Right ventricle myocardium superior (tissue), 1 donor: ENCODE data around the gene SLC22A5. TPM values are rescaled to one million over a fixed set of nuclear protein-coding genes. Genes with fewer than 3 reads are reported as not detected.
"Not testable (repeated sequence)": the region's sequence is repeated elsewhere in the genome, so short reads cannot be mapped to it uniquely, and the experiment has no call there.

Source experiments
- ATAC-seq: fragments of 200-7000 bp; cut with Tn5 transposase; one replicate; pipeline ENCODE4 v1.9.1; 2020; ENCODE audit warnings: mild to moderate bottlenecking; ENCODE audit not compliant: poor library complexity
- DNase-seq: peaks from one replicate; pipeline ENCODE4 v3.0.0-alpha.2; 2020
- intact Hi-C: fragments of 100-400 bp; cut with DNase I; formaldehyde crosslinking; loops from one replicate; pipeline ENCODE4 v1.11.2; 2022
- microRNA-seq: library from miRNA; unstranded; fragments of <30 nt; microRNA quantifications from one replicate; pipeline ENCODE4 v1.2.0, GENCODE V29; 2020
- total RNA-seq: library from RNA; stranded (reverse); fragmentation: NEBNext Ultra II Directional; extraction: Animal tissue kit (Norgen Biotek cat#: 25700); gene quantifications from one replicate; pipeline ENCODE4 v1.2.1, GENCODE V29; 2021
- donor health status: DM: no; HTN: yes; CAD: no; lungs with severe emphysema.

The SLC22A5 gene
- total RNA-seq, 1 donor from 2014 or later = 22.7 TPM

DNA sequence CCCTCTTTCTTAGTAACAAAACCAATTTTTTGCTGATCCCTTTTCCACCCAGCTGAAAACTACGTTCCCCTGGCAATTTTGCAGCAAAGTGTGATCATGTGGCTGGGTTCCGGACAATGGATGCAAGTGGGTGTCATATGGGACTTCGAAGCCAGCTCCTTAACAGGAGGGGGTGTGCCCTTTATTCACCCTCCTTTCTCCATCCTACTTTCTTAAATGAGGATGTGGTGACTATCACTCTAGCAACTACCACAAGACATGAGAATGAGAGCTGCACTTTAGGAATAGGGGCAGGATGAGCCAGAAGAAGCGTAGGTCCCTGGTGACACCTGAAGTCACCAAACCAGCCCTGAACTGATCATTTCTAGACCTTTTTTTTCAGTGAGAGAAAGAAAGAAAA lies 62.1 kb downstream of the SLC22A5 start:
- intact Hi-C loops = no loop called here
- ATAC-seq (no peak), DNase-seq (no peak)

GRCh38 chr5:132433141-132433540 lies 63.6 kb downstream of the SLC22A5 start:
- ATAC-seq (no peak), DNase-seq (no peak)
- intact Hi-C loops = no loop called here

GRCh38 chr5:132434416-132435286 lies 65.1 kb downstream of the SLC22A5 start:
- intact Hi-C loops = no loop called here
- ATAC-seq = peak; percentile 8
- no peak for DNase-seq

DNA sequence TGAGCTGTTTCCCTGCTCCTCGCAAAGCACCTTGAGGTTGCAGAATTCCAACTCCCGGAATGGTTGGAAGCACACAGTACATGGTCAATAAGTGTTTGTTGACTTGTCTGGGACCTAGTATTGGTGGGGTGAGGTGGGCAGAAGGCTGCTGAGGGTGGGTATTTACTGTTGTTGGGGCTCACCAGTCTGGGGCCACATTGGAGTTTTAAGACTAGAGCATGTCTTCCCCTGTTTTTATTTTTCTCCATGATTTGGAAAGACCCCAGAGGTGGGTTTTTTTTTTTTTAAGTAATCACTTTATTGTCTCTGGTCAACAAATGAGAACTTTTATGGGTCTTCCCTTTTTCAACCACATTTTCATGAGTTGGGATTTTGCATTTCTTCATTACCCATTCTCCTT lies 65.9 kb downstream of the SLC22A5 start:
- ATAC-seq = no peak
- intact Hi-C loops = no loop called here

GRCh38 chr5:132435886-132436285 lies 66.4 kb downstream of the SLC22A5 start:
- no peak for ATAC-seq
- intact Hi-C loops = no loop called here

More for the DNA sequence above, 65.9 kb downstream of the SLC22A5 start:
- no peak for DNase-seq

GRCh38 chr5:132436936-132437335 lies 67.4 kb downstream of the SLC22A5 start:
- DNase-seq (no peak), ATAC-seq (no peak)
- intact Hi-C loops = no loop called here

More at GRCh38 chr5:132435886-132436285, 66.4 kb downstream of the SLC22A5 start:
- no peak for DNase-seq

DNA sequence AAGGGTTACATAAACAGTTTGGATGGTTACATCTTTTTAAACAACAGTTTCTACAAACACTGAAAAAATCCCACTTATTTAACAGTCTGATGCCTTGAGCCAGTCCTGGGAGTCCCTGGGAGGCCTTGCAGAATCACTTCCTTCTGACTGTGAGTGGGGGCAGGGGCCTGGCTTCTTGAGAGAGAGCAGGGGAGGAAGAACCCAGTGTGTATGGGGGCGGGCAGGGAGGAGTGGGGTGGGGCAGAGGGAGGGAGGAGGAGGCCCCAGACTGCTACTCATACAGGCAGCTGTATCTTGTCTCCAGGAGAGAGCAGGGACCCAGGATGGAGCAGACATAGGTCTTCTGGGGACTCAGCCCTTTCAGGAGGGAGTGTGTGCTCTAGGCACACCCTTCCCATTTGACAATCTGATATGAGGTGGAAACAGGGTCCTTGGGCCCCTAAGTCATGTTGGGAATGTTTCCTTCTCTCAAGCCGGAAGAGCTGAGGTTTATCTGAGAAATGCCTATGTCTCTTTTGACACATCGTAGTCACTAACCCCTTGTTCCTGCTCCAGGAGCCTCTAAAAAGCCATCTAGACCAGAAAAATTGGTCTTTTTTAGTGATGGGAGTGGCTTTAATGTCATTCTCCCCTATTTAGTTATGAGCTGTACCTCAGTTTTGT lies 68.2 kb downstream of the SLC22A5 start:
- peak; percentile 86 for DNase-seq
- peak; percentile 57 for ATAC-seq
- intact Hi-C loops = no loop called here

DNA sequence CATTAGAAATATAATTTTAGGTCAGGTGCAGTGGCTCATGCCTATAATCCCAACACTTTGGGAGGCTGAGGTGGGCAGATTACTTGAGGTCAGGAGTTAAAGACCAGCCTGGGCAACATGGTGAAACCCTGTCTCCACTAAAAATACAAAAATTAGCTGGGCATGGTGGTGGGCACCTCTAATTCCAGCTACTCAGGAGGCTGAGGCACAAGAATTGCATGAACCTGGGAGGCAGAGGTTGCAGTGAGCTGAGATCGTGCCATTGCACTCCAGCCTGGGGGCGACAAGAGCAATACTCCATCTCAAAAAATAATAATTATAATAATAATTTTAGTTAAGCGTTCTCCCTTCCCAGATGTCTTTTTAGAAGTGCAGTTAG lies 68.7 kb downstream of the SLC22A5 start:
- ATAC-seq, DNase-seq, intact Hi-C loops: not testable (repeated sequence)

GRCh38 chr5:132438917-132439316 lies 69.4 kb downstream of the SLC22A5 start:
- DNase-seq (no peak), ATAC-seq (peak; percentile 32)
- intact Hi-C loops = no loop called here

- peak; percentile 88 for ATAC-seq
- intact Hi-C loops = no loop called here
- peak; percentile 84 for DNase-seq
Measured at GRCh38 chr5:132439521-132440089, 70.1 kb downstream of the SLC22A5 start.

- ATAC-seq (no peak), DNase-seq (no peak)
- intact Hi-C loops = no loop called here
Measured at GRCh38 chr5:132444061-132444460, 74.6 kb downstream of the SLC22A5 start.

Small RNA genes lying within 50 kb of the gene (microRNA-seq; reads per million reads assigned to microRNA genes)
- not detected for gene MIR3936

Other genes with a start within 250 kb of the SLC22A5 start
- gene P4HA2, start 141.9 kb upstream of the SLC22A5 start, total RNA-seq = 77.2 TPM
- 5.2 TPM for gene PDLIM4, start 112.0 kb upstream of the SLC22A5 start, total RNA-seq
- 1.6 TPM for gene SLC22A4, start 75.3 kb upstream of the SLC22A5 start, total RNA-seq
- gene IRF1, start 121.1 kb downstream of the SLC22A5 start, total RNA-seq = 12.5 TPM
- gene IL5, start 173.8 kb downstream of the SLC22A5 start, total RNA-seq = not detected
- gene RAD50, start 187.3 kb downstream of the SLC22A5 start, total RNA-seq = 33.1 TPM